Uterus (tissue), 2 donors: Measurements from ENCODE around the gene TMEM82.

Experiments used
- POLR2A ChIP-seq, 2 donors: fragments of 450-650 bp; IDR thresholded peaks; one replicate each; pipeline ENCODE4 v1.6.1; 2016; ENCODE audit warnings: antibody characterized with exemption in 2 of 2, mild to moderate bottlenecking in 1 of 2, moderate library complexity in 1 of 2
- TF ChIP-seq, protein P1 (sequence below), 4 experiments: fragments of 200-600 bp in 2 of 4; fragments of 450-650 bp in 2 of 4; sonication (generic) in 2 of 4; IDR thresholded peaks; one replicate each; pipeline ENCODE4 v1.5.1; 2016 to 2019; ENCODE audit warnings: antibody characterized with exemption in 4 of 4, mild to moderate bottlenecking in 2 of 4, moderate library complexity in 1 of 4

- TF ChIP-seq, protein P1, sequence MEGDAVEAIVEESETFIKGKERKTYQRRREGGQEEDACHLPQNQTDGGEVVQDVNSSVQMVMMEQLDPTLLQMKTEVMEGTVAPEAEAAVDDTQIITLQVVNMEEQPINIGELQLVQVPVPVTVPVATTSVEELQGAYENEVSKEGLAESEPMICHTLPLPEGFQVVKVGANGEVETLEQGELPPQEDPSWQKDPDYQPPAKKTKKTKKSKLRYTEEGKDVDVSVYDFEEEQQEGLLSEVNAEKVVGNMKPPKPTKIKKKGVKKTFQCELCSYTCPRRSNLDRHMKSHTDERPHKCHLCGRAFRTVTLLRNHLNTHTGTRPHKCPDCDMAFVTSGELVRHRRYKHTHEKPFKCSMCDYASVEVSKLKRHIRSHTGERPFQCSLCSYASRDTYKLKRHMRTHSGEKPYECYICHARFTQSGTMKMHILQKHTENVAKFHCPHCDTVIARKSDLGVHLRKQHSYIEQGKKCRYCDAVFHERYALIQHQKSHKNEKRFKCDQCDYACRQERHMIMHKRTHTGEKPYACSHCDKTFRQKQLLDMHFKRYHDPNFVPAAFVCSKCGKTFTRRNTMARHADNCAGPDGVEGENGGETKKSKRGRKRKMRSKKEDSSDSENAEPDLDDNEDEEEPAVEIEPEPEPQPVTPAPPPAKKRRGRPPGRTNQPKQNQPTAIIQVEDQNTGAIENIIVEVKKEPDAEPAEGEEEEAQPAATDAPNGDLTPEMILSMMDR (IDR thresholded peaks at IDR 0.05): no peak
- no peak for TF ChIP-seq POLR2A (IDR thresholded peaks at IDR 0.05)
These were observed 5.1 kb downstream of the TMEM82 start for GRCh38 chr1:15747378-15747777.
